ENCODE results near the gene KSR2. TPM values are rescaled to one million over a fixed set of nuclear protein-coding genes. Genes with fewer than 3 reads are reported as not detected.
A peak's percentile ranks its signal among the peaks of the same experiment; 100 is the strongest.

Gene KSR2
- polyA plus RNA-seq, 3 donors, result 0.88 to 0.98 (median 0.95) TPM

DNA sequence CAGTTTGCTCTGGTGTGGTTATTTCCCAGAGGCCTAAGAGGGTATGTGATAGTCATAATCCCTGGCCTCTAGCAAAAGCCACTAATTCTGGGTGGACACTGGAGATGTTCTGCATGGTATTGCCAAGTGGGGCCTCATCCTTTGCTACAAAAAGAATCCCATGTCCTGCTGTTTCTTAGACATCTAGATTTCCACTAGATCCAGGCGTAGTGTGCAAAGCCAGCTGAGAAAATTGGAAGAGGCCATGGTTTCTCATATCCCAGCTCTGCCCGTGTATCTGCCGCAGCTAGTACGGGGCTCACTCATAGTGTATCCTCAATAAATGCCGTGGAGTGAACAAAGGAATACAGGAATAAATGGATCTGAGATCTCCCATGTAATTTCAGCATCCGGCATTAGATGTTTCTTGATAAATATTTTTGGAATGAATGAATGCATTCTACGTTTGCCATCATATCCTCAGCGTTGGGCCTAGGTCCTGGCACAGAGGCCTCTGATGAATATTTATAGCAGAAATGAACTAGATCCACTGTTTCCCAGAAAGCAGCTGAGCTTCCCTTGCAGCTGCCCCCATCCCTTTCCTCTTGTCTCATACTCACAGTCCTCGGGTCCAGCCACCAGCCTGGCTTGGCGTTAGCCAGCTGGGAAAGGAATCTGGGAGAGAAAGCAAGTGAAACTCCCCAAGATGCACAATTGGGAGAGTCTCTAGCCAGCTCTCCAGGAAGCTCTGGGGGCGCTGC, 531.1 kb downstream of the KSR2 start:
- no peak for DNase-seq (ENCODE audit: extremely low read depth in 1 of 11, low read depth in 9 of 11, low spot score in 4 of 11)

DNA sequence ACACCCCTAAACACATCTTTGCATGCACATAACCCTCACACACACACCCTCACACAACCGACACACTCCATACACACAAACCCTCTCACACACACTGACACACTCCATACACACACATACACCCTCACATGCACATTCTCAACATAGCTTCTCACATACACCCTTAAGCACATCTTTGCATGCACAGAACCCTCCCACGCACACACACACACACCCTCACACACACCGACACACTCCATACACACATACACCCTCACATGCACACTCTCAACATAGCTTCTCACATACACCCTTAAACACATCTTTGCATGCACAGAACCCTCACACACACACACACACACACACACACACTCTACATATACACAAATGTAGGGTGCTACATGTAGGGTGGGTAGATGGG, 534.9 kb downstream of the KSR2 start:
- no peak for DNase-seq (ENCODE audit: extremely low read depth in 1 of 11, low read depth in 9 of 11, low spot score in 4 of 11)

DNA sequence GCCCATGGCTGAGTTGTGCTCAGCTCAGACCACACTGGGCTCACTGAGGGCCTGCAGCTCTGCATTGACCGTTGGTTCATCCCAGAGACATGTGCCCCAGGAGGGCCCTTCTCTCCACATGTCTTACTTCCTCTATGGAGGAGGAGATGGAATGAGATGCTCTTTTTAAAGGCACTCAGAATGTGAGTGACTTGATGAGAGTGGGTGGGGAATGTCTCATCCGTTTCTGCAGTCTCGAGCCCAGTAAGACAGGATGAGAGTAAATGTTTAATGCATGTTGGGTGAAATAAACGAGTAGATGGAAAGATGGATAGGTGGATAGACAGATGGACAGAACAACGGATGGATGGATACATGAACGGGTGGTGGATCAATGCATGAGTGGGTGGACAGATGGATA, 538.5 kb downstream of the KSR2 start:
- DNase-seq (ENCODE audit: extremely low read depth in 1 of 11, low read depth in 9 of 11, low spot score in 4 of 11), result no peak

DNA sequence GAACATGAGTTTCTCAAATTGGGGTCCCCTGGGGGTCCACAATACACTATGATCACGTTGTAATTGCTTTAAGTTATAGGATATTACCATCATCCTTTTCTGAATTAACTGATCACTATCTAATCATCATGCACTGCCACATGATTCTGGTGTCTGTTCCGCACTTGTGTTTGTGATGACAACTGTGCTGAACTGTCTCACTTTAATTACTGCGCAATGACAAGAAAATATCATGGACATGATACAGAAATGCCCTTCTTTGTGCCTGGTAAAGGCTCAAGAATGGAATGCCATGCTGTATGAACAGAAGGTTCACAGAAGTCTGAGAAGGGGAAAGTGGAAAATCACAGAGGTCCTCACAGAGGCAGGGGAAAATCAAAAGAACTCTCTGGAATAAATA, 541.6 kb downstream of the KSR2 start:
- DNase-seq (ENCODE audit: extremely low read depth in 1 of 11, low read depth in 9 of 11, low spot score in 4 of 11), result no peak

DNA sequence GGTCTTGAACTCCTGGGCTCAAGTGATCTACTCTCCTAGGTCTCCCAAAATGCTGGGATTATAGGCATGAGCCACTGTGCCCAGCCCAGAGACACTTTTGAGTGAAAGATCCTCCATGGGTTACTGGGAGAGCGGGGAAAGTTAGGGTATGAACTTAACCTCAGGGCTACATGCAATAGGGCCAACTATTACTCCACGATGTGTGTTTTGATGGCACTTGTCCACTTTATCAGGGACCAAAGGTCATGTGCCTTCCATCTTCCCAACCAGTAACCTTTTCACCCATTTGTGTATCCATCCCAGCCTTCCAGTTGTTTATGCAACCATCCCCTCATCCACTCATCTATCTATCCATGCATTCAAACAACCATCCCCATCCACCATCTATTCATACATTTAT, 546.8 kb downstream of the KSR2 start:
- DNase-seq (ENCODE audit: extremely low read depth in 1 of 11, low read depth in 9 of 11, low spot score in 4 of 11), result no peak

DNA sequence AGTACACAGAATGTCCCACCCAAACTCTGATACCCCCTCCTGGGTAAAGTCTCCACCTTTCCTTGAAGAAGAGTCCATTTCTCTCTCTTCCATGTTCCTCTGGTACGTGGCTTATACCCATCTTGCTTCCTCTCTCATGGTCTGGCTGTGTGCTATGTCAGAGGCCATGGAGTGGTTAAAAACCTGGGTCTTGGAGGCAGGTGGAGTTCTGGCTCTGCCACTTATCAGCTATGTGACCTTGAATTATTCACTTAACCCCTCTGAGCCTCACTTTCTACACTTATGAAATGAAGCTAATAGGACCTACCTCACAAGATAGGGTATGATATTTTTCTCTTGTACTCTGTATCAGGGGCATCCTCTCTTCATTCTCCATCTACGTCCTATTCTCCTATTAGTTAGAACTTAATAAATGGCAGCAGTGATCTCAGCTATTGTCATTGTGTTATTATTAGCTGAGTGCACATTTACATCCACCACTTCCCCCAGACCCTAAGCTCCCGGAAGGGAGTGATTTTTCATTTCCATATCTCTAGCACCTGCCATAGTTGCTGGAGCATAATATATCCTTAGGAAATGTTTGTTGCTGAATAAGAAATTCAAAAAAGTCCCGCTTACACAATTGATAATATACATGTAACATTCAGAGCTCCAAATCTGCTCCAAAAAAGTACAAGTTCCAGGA, 547.6 kb downstream of the KSR2 start:
- no peak for DNase-seq (ENCODE audit: extremely low read depth in 1 of 11, low read depth in 9 of 11, low spot score in 4 of 11)

DNA sequence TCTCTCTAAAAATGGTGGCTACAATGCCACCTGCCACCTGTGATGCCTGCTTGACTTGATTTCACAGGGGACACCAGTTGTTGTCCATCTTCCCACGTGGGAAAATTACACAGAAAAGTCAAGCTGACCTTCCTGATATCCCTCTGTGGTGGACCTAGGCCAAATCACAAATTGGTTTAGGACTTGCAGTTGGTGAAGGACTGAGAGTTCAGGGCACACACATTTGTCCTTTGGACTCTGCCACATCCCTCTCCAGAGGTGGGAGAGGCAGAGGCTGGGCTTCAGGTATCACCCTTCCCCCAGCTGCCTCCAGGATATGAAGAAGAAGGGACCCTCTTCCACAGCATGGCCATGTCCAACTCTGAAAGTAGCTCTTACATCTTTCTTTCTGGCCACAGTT, 551.8 kb downstream of the KSR2 start:
- no peak for DNase-seq (ENCODE audit: extremely low read depth in 1 of 11, low read depth in 9 of 11, low spot score in 4 of 11)

DNA sequence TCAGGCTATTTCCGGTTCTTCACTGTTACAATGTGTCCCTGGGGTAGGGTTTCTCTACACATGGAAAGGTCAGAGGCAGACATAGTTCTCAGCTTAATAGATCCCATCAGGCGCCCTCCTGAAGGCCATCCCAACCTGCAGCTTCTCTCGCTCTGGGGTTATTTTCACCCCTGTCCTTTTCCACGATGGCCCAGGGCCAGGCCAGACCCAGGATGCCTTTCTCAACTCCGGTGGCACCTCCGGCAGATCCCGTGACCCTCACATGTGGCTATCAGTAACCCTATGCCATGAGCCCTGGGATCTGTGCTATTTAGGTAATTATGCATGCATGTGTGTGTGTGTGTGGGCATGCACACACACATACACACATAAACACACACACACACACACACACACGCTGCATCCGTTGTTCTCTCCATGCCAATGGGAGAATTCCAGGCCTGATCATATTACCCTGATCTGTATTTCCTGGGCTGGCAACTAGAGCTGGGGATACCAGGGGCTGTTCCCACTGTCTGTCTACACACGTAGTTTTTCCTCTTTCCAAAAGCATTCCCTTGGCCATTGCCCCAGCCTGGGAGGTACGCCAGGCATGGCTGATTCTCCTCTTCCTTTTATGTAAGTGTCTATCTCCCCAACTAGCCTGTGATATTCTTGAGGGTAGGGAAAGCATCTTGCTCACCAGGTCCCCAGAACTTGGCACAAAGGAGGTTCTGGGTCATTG, 556.2 kb downstream of the KSR2 start:
- no peak for DNase-seq (ENCODE audit: extremely low read depth in 1 of 11, low read depth in 9 of 11, low spot score in 4 of 11)

DNA sequence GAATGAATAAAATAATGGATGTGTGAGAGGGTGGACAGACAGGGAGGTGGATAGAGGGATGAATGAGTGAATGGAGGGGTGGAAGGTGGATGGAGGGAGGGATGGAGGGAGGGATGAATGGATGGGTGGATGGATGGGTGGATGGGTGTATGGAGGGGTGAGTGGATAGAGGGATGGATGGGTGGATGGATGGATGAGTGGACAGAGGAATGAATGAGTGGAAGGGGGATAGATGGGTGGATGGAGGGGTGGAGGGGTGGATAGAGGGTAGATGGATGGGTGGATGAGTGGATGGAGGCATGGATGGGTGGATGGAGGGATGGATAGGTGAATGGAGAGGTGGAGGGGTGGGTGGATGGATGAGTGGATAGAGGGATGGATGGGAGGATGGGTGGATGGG, 559.5 kb downstream of the KSR2 start:
- no peak for DNase-seq (ENCODE audit: extremely low read depth in 1 of 11, low read depth in 9 of 11, low spot score in 4 of 11)

DNA sequence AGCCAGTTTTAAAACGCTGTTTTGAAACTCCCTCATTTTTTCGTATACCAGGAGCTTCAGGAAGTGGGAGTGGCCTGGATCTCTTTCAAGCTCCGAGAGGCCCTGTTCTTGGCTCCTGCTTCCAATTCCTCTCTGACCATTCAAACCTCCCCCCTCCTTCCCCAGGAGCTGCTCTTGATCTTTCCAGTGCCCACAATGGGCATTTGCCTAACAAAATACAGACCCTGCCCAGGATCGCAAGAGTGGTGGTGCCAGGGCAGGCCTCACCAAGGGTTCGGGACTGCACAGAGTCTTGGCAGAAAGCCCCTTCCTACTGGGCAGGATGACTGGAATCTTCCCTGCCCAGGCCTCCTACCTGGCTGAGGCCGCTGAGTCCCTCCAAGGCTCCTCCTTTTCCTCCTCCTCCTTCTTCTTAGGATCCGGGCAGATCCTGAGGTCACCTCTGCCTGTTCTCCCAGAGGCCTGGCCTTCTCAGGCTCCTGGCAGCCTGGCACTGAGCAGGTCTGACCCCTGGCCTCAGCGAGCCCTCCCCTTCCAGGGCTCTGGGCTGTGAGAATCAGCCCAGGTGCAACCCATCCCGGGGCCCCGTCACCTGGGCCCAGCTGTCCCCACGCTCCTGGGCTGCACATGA, 560.5 kb downstream of the KSR2 start:
- peak in 10 of 11 donors; percentile 25 to 79 (median 42) for DNase-seq (ENCODE audit: extremely low read depth in 1 of 11, low read depth in 9 of 11, low spot score in 4 of 11)

DNA sequence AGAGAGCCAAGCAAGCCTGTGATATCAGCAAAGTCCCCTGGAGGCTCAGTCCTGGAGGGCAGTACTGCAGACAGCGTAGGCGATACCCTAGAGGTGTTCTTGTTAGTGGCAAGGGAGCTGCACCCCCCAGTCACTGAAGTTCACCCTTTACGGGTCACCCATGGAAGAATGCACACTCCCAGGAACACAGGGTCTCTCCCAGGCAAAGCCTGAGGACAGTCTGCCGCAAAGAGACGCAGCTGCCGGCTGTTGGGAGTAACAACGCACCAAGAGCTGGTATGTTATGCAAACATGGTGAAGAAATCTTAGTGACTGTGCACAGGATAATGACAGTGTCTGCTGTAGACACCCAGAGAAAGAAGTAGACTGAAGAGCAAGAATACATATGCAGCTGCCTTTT, 563.9 kb downstream of the KSR2 start:
- DNase-seq (ENCODE audit: extremely low read depth in 1 of 11, low read depth in 9 of 11, low spot score in 4 of 11), result no peak

DNA sequence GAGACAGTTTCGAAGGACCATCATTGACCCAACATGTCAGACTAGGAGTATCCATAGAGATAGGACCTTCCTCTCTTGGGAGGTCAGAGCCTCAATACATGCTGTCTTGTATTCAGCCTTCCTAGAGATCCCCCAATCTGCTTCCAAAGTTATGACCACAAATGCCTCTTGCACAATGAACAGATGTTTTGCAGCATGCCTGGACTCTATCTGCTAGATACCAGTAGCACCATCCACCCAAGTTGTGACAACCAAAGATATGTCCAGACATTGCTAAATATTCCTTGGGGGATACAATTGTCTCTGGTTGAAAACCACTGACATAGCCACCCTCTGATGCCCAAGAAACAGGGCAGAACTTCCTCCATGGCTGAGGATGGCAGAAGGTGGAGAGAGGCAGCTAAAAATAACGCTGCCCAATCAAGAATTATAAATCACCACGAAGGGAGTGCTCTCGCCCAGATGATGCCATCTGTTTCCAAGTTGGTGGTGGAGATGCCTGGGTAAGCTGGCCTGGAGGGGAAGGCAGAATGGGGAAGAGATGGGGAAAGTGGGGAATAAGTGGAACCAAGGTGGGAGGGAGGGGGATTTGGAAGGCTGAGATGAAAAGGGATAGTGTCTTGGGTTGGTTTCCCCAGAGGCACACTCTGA, 564.5 kb downstream of the KSR2 start:
- DNase-seq (ENCODE audit: extremely low read depth in 1 of 11, low read depth in 9 of 11, low spot score in 4 of 11), result no peak

DNA sequence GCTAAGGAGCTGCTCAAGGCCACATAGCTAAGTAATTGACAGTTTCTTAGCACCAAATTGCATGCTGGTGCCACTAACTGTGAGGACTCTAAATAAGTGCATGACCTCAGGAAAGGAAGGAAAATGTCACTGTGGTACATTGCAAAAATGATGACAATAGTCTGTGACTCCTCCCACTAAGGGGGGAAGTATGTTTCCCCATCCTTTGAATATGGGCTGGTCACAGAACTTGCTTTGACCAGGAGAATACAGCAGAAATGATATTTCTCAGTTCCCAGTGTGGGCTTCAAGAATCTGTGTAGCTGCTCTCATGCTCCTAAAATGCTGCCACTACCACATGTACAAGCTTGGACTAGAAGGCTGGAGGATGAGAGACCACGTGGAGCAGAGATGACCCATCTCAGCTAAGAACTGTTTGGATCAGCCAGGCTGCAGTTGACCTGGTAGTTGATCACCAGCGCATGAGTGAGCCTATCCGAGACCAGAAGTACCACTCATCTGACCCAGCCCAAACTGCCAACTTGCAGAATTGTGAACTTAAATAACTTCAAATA, 565.1 kb downstream of the KSR2 start:
- DNase-seq (ENCODE audit: extremely low read depth in 1 of 11, low read depth in 9 of 11, low spot score in 4 of 11), result no peak

Other genes with a start within 250 kb of the KSR2 start
- gene RFC5, start 47.7 kb upstream of the KSR2 start, polyA plus RNA-seq (ENCODE audit: insufficient read length in 3 of 3), result 10 to 100 TPM; 35.7 to 40.8 (median 37.6) TPM
- 10 to 100 TPM; 46.3 to 51.8 (median 48.2) TPM for gene WSB2, start 92.2 kb upstream of the KSR2 start, polyA plus RNA-seq (ENCODE audit: insufficient read length in 3 of 3)
- gene VSIG10, start 135.0 kb upstream of the KSR2 start, polyA plus RNA-seq (ENCODE audit: insufficient read length in 3 of 3), result 10 to 100 TPM; 21.5 to 33.0 (median 24.1) TPM
- gene PEBP1, start 167.1 kb upstream of the KSR2 start, polyA plus RNA-seq (ENCODE audit: insufficient read length in 3 of 3), result 100 to 1,000 TPM; 295 to 316 (median 310) TPM

Measured in renal cortex interstitium (tissue), 11 donors.